NCI-H1048 (cell line): ENCODE measurements around the gene TROAP.
"Not testable (repeated sequence)": the region's sequence is repeated elsewhere in the genome, so short reads cannot be mapped to it uniquely, and the experiment has no call there.

Experiments used
- DNase-seq: peaks from one replicate; lab custom pipeline; 2025; lab: John Stamatoyannopoulos, UW

The TROAP gene

DNA sequence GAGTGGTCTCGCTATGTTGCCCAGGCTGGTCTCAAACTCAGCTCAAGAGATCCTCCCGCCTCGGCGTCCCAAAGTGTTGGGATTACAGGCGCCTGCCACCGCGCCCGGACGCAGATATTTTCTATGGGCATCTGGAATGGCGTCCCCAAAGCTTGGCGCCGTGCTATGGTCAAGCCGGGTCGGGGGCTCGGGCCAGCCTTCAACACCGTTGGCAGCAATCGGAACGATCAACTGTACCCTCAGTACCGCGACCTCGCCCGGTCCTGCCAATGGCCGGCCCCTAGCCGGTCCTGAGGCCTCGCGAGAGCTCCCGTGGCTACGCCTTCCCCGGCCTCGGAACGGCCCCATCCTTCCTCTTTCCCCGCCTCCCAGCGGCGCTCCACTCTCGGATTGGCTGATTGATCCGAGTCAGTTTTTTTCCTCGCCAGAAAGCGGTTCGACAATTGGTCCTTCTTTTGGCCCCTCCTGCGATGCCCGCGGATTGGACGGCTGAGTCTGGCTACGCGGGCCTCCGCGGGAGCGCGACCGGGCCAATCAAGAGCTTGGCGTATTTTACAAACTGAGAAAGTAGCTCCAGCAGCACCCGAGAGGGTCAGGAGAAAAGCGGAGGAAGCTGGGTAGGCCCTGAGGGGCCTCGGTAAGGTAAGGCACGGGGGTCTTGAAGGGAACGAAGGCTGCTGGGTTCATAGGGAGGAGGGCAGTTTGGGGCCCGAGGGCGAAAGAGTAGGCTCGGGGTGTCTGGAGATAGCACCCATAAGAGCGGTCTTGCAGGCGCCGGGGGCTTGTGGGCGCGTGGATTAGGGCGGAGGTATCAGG is at the start of gene TROAP:
TROAP (plus strand) TSS at position 548 of the 816 bp plus-strand sequence. CDS start 354 bp downstream, outside the sequence.
- DNase-seq = peak; percentile 96

DNA sequence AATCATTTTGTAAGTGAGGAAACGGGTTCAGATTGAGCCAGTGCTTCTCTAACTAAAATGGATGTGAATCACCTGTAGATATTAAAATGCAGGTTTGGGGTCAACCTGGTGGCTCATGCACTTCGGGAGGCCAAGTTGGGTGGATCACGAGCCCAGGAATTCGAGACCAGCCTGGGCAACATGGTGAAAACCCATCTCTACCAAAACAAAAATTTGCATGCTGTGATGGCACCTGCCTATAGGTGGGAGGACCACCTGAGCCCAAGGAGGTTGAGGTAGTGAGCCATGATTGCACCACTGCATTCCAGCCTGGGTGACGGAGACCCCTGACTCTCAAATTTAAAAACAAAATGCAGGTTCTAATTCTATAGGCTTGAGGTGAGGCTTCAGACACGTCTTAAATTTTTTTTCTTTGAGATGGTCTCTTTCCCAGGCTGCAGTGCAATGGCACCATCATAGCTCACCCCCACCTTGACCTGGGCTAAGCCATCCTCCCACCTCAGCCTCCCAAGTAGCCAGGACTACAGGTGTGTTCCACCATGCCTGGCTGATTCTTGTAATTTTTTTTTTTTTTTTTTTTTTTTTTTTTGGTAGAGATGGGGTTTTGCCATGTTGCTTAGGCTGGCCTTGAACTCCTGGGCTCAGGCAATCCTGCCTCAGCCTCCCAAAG is 49.2 kb upstream of the TROAP start:
- no peak for DNase-seq

DNA sequence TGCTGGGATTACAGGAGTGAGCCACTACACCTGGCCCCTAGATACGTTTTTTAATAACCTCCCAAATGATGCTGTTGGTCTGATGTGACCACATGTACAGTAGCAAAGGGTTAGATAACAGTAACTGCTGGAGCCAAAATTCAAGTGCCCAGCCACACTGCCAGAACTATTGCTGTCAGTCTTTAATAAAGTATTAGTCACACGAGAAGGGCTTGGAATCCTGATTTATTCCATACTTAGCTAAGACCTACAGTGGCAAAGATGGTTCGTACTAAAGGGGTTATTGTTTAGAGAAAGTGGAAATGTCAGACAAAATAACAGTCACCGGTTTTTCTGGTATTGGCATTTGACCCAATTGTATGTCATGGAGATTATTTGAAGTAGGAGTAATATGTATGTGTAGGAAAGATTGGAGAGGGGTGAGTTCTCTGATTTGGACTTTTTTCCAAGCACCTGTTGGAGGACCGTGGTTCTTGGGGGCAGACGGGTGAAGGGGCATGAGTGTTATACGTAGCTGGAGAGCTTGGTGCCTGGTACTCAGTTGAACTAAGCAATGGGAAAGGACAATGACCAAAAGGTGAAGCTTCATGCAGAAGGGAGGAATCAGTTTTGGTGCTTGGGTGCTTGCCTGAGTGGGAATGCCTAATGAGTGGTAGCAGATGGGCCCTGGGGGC is 48.5 kb upstream of the TROAP start:
- DNase-seq = no peak

DNA sequence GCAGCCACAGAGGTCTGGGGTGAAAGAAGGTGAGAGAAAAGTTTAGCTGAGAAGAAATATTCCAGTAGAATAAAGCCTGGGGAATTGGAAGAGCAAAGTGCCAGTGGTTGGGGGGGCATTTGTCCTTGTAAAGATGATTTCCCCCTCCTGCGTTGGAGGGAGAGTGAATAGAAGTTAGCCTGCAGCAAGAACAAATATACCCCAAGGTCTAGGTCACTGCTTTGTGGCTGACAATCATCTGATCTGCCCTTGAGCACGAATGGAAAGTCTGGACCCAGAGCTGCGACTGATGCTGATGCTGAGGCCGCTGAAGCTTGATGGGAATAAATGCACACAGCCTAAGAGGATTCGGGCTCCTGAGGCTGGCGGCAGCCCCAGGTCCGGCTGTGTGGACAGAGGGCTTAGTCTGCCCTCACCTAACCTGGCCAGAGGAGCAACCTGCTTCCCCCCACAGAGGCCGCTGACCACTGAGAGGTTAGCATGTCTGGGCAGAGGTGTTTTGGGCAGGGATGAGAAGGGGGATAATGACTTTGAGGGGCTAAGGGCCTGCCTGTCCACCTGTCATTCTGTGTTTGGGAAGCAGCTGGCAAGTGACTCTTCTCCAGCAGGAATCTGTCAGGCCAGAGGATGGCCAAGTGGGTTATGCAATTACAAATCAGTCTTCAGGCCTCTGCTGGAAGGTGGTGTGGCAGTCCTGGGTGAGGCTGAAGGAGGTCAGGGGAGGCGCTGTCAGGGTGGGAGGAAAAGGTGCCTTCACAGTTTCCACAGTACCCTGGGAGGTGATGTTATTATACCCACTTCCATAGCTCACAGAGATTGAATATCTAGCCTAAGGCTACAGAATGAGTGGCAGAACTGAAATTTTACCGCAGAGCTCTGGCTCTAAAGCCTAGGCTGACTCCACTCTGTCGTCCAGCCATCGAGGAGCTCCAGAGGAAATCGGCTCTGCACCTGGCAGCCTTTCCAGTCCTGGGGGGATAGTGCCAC is 46.5 kb upstream of the TROAP start:
- DNase-seq = no peak

DNA sequence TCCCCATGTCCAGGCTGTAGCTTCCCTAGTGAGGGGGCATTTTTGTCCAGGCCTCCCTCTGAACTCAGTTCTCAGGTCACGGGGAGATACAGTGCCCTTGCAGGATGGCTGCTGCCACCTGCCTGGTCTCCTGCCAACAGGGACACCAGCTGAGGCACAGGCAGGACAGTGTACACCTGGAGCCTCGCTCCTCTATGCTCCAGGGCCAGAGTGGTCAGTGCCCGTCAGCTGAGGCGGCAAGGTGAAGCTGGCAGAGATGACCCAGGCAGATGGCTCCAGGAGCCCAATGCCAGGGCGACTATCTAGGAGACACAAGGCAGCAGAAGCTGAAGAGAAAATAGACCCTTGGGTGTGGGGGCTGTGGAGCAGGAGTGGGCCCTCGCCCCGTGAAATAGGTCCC is 45.6 kb upstream of the TROAP start:
- DNase-seq = no peak

DNA sequence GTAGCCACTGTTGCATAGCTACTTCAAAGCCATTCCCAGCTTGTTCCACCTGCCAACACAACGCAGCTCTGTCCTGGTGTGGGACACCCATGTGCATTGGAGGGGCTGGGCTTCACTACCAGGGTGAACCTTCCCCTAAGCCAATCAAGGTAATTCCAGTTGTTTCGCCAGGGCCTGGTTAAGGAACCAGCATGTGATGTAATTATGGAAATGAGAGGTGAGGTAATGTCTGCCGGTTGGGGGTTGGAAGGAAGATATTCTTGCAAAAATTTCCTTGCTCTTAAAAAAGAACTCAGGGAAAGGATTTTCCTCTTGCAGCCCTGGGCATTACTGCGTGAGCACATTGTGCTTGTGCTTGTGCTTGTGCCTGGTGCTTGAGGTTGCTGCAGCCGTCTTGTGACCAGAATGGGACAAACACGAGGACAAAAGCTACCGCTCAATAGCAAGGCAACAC is 43.3 kb upstream of the TROAP start:
- DNase-seq = no peak

DNA sequence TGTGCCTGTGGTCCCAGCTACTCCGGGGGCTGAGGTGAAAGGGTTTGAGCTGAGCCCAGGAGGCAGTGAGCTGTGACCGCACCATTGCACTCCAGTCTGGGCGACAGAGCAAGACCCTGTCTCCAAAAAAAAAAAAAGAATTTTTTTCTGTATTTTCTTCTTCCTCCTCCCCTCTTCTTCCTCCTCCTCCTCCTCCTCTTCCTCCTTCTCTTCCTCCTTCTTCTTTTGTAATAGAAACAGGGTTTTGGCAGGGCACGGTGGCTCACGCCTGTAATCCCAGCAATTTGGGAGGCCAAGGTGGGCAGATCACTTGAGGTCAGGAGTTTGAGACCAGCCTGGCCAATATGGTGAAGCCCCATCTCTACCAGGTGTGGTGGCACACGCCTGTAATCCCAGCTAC is 42.5 kb upstream of the TROAP start:
- DNase-seq = not testable (repeated sequence)

DNA sequence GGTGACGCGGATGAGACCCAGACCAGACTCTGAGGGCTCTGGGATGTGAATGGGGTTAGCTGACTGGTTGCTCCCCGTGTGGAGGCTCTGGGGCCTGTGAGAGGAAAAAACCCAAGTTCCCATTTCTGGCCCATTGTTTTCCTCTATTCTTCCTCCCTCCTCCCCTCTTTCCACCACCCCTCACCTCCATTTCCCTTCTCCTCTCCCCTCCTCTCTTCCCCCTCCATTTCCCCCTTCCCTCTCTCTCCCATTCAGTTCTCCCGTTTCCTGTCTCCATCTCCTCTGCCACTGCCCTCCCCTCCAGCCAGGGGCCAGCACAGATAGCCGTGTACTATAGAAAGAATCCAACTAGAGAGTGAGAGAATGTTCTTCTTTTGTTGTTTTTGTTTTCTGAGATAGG is 40.8 kb upstream of the TROAP start:
- DNase-seq = no peak

DNA sequence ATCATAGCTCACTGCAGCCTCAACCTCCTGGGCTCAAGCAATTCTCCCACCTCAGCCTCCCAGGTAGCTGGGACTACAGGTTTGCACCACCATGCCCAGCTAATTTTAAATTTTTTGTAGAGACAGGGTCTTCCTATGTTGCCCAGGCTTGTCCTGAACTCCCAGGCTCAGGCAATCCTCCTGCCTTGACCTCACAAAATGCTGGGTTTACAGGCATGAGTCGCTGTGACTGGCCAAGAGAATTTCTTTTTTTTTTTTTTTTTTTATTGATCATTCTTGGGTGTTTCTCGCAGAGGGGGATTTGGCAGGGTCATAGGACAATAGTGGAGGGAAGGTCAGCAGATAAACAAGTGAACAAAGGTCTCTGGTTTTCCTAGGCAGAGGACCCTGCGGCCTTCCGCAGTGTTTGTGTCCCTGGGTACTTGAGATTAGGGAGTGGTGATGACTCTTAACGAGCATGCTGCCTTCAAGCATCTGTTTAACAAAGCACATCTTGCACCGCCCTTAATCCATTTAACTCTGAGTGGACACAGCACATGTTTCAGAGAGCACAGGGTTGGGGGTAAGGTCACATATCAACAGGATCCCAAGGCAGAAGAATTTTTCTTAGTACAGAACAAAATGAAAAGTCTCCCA is 40.2 kb upstream of the TROAP start:
- not testable (repeated sequence) for DNase-seq

DNA sequence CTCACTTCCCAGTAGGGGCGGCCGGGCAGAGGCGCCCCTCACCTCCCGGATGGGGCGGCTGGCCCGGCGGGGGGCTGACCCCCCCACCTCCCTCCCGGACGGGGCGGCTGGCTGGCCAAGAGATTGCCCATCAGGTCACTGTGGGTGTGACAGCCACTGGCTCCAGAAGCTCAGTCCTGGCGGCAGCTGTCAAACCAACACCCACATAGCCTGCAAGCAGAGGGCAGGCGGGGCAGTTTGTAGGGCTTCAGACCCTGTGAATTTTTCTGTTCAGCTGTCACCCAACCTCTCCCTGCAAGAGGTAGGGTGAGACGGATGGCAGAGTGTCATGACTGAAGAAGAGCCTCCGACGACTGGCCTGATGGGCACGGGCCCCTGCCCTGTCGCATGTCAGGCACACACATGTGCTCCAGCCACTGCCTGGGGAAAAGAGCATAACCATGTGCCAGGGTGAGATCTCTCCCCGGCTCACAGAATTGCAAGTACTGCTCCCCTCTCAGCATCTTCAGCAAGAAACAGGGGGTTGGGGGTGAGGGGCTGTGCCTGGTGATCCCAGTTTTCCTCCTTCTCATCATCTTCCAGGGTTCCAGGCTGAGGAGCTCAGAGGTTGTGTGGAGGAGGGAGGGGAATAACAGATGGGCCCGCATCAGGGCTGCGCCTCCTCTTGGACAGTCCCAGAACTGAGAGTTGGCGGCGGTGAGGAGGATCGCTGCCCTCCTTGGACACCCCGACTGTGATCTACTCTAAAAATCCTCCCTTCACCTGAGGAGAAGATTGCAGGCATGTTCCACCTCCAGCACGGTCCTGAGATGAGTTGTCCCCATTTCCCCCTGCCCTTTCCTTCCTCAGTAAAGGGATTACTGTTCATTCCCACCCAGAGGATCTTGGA is 39.3 kb upstream of the TROAP start:
- DNase-seq = no peak

- no peak for DNase-seq
Measured at GRCh38 chr12:49284672-49285071, 38.4 kb upstream of the TROAP start.

- DNase-seq = no peak
Measured at GRCh38 chr12:49287876-49288275, 35.2 kb upstream of the TROAP start.

GRCh38 chr12:49288412-49288853 is 34.6 kb upstream of the TROAP start:
- peak; percentile 16 for DNase-seq

GRCh38 chr12:49288922-49289555 is 34.0 kb upstream of the TROAP start:
- DNase-seq = no peak

- DNase-seq = no peak
Measured at GRCh38 chr12:49292729-49293055, 30.4 kb upstream of the TROAP start.

GRCh38 chr12:49293056-49293956 is 29.7 kb upstream of the TROAP start:
- no peak for DNase-seq

DNA sequence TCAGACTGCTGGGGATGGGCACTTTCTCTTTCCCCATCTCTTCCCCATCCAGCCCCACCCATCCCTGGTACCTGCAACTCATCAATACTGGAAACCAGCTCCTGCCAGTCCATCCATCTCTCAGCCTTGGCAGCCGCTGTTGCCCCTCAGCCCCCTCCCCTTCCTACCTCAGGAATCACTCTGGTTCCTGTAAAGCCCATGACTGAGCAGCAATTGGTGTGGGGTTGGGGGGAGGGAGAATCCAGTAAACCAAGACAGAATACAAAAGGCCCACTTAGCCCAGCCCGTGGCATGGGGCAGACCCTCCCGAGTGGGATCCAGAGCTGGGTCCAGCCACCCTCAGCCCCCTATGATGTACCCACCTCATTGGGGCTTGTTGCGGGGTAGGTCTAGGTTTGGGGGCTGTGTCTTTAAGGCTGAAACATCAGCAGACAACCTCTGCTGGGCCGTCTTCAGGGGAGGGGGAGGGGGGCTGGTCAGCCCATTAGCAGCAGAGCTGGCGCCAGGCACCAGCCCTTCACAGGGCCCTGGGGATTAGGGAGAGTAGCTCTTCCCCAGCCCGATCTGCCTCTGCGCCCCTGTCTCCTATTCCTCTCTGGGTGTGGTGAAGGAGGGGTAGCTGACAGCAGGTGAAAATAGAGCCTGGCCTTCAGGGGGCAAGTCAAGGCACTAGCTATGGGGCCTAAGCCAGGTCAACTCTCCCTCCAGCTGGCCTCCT is 28.8 kb upstream of the TROAP start:
- DNase-seq = no peak

DNA sequence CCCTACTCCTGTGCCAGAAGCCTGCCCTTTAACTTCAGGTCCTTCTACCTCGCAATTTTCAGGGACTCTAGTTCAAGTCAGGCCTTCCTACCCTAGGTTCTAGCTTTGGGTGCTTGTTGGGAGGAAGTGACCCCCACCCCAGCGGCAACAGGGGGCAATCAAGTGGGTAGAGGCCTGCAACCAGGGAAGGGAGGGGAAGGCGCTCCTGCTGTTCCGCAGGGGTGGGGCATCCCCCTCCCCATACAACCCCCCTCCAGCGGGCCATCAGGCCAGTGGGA is 28.3 kb upstream of the TROAP start:
- no peak for DNase-seq
